Transverse colon (tissue), 4 donors: ENCODE data around the gene SYK. TPM values are rescaled to one million over a fixed set of nuclear protein-coding genes. Genes with fewer than 3 reads are reported as not detected.

Experiments
- DNase-seq: peaks from one replicate; pipeline ENCODE4 v3.0.0-alpha.2; 2019
- H3K27ac ChIP-seq, 4 donors: fragments of 200-600 bp; sonication (generic); 2 replicates each; pipeline ENCODE4 v1.5.1; 2016 to 2018; ENCODE audit warnings: inconsistent platforms in 4 of 4
- H3K27me3 ChIP-seq: fragments of 200-600 bp; sonication (generic); 2 replicates; pipeline ENCODE4 v1.5.1; 2017; ENCODE audit warnings: inconsistent platforms
- H3K36me3 ChIP-seq, 4 donors: fragments of 200-600 bp; sonication (generic); 2 replicates each; pipeline ENCODE4 v1.5.1; 2017 to 2019; ENCODE audit warnings: inconsistent platforms in 4 of 4
- H3K4me1 ChIP-seq, 4 donors: fragments of 200-600 bp; sonication (generic); 2 replicates each; pipeline ENCODE4 v1.5.1; 2017 to 2020; ENCODE audit warnings: inconsistent platforms in 4 of 4
- H3K4me3 ChIP-seq, 4 donors: fragments of 200-600 bp; sonication (generic); 1 replicate in 1 of 4; 2 replicates in 3 of 4; pipeline versions ENCODE4 v1.5.1 to v1.6.1; 2017 to 2019; ENCODE audit warnings: inconsistent platforms in 4 of 4
- H3K9me3 ChIP-seq, 2 donors: fragments of 200-600 bp; sonication (generic); 2 replicates each; pipeline ENCODE4 v1.5.1; 2017 to 2019; ENCODE audit warnings: inconsistent platforms in 2 of 2
- CTCF ChIP-seq, 5 experiments: fragments of 200-600 bp in 3 of 5; fragments of 450-650 bp in 2 of 5; sonication (generic) in 3 of 5; IDR thresholded peaks; 1 replicate in 2 of 5; 2 replicates in 3 of 5; pipeline ENCODE4 v1.5.1; 2016 to 2017; ENCODE audit warnings: antibody characterized with exemption in 5 of 5, inconsistent platforms in 3 of 5, mild to moderate bottlenecking in 2 of 5, moderate library complexity in 1 of 5
- EP300 ChIP-seq: sonication (generic); formaldehyde crosslinking; IDR thresholded peaks from one replicate; pipeline ENCODE4 v1.6.1; 2017; ENCODE audit warnings: antibody characterized with exemption, low read depth
- POLR2A ChIP-seq: fragments of 450-650 bp; IDR thresholded peaks from one replicate; pipeline ENCODE4 v1.6.1; 2016; ENCODE audit warnings: antibody characterized with exemption, mild to moderate bottlenecking, moderate library complexity
- POLR2AphosphoS5 ChIP-seq, 3 donors: sonication (generic); formaldehyde crosslinking; IDR thresholded peaks; one replicate each; pipeline ENCODE4 v1.6.1; 2016; ENCODE audit warnings: antibody characterized with exemption in 3 of 3
- WGBS, 2 donors: methylation state at CpG; one replicate each; pipeline ENCODE4 v1.1.5; 2018; ENCODE audit warnings: low coverage in 1 of 2; 5-methylcytosine and 5-hydroxymethylcytosine counted together
- in situ Hi-C, 4 donors: fragments of 200-750 bp; cut with MboI; loops; one replicate each; pipeline versions ENCODE4 v1.15.0 to v1.15.1; 2017; ENCODE audit warnings: low sequenced_read_pairs in 3 of 4, low pct_ligation_motif_present in 1 of 4, low pct_unique_long_range_greater_than_20kb in 1 of 4
- intact Hi-C: fragments of 100-400 bp; cut with DNase I; formaldehyde crosslinking; loops from one replicate; pipeline ENCODE4 v1.15.1; 2023; ENCODE audit warnings: low total_unique reads
- total RNA-seq, 4 donors: library from RNA; depleted of rRNA; stranded (reverse); fragments of >200 nt; gene quantifications; one replicate each; pipeline ENCODE4 v1.1.0, GENCODE V29; 2016

SYK gene
- total RNA-seq, 4 donors from 2014 or later: 32.2 to 534 (median 34.3) TPM

- Histone ChIP-seq H3K4me1 (no peaks in the 10 kb centered on the region), H3K27me3 (no peaks in the 10 kb centered on the region), H3K36me3 (peaks cover 0 to 6% (median 0%) of the 10 kb centered on the region in 4 donors), H3K4me3 (no peak overlapping the region), H3K27ac (no peak overlapping the region), H3K9me3 (no peaks in the 10 kb centered on the region)
- intact Hi-C loops (no loop called here), in situ Hi-C loops (no loop called here)
- 71 to 80% methylated on average over 1 of the region's 1 CpG for WGBS, 2 donors
- no peak for DNase-seq
- TF ChIP-seq POLR2AphosphoS5 (IDR thresholded peaks at IDR 0.05): no peak
- TF ChIP-seq CTCF (IDR thresholded peaks at IDR 0.05): no peak
Measured at GRCh38 chr9:90825586-90825985, 24.0 kb downstream of the SYK start.

- Histone ChIP-seq H3K27me3 (no peaks in the 10 kb centered on the region), H3K9me3 (no peaks in the 10 kb centered on the region), H3K36me3 (peaks cover 0 to 6% (median 0%) of the 10 kb centered on the region in 4 donors), H3K4me1 (no peaks in the 10 kb centered on the region), H3K27ac (peak overlapping the region in 2 of 4 donors; percentile 22 to 48), H3K4me3 (no peak overlapping the region)
- TF ChIP-seq POLR2AphosphoS5 (IDR thresholded peaks at IDR 0.05): no peak
- TF ChIP-seq CTCF (IDR thresholded peaks at IDR 0.05): no peak
- no peak for TF ChIP-seq EP300
- no peak for TF ChIP-seq POLR2A
- intact Hi-C loops (no loop called here), in situ Hi-C loops (no loop called here)
- 57 to 71% methylated on average over 1 to 5 of the region's 5 CpGs for WGBS, 2 donors
- DNase-seq: no peak
Measured at GRCh38 chr9:90826326-90827020, 24.9 kb downstream of the SYK start.

- peak in 1 of 3 donors; percentile 26 for TF ChIP-seq POLR2AphosphoS5 (IDR thresholded peaks at IDR 0.05)
- no peak for TF ChIP-seq POLR2A
- intact Hi-C loops (no loop called here), in situ Hi-C loops (no loop called here)
- no peaks in the 10 kb centered on the region for H3K27me3 ChIP-seq
- no peak overlapping the region for H3K4me3 ChIP-seq
- H3K4me1 ChIP-seq: peaks cover 0 to 4% (median 0%) of the 10 kb centered on the region in 4 donors
- H3K9me3 ChIP-seq: no peaks in the 10 kb centered on the region
- H3K36me3 ChIP-seq: peaks cover 0 to 6% (median 0%) of the 10 kb centered on the region in 4 donors
- H3K27ac ChIP-seq: peak overlapping the region in 2 of 4 donors; percentile 27 to 51
- DNase-seq: peak; percentile 39
- WGBS, 2 donors: 59 to 74% methylated on average over 7 to 8 of the region's 8 CpGs
Measured at GRCh38 chr9:90827181-90827871, 25.7 kb downstream of the SYK start.

GRCh38 chr9:90830051-90830450, 28.4 kb downstream of the SYK start:
- in situ Hi-C loops: no loop called here
- Histone ChIP-seq H3K4me1 (peaks cover 0 to 7% (median 0%) of the 10 kb centered on the region in 4 donors), H3K36me3 (no peaks in the 10 kb centered on the region), H3K4me3 (no peak overlapping the region), H3K27me3 (no peaks in the 10 kb centered on the region), H3K9me3 (no peaks in the 10 kb centered on the region), H3K27ac (no peak overlapping the region)
- 87% methylated on average over 5 of the region's 5 CpGs; no CpG with 5 or more reads in 1 of the 2 donors for WGBS, 2 donors
- no peak for DNase-seq
- TF ChIP-seq POLR2AphosphoS5 (IDR thresholded peaks at IDR 0.05) (no peak), CTCF (IDR thresholded peaks at IDR 0.05) (no peak), POLR2A (no peak), EP300 (no peak)
- intact Hi-C loops: no loop called here
